ENCODE results near the gene CENPT. TPM values are rescaled to one million over a fixed set of nuclear protein-coding genes. Genes with fewer than 3 reads are reported as not detected.

The CENPT gene
- total and polyA plus RNA-seq, 2 of the 8 experiments (the other 6 are each of a cell fraction or from before 2014, with no cell fraction given) = 42.4 to 53.4 TPM

GRCh38 chr16:67806428-67807147 is 40.9 kb downstream of the CENPT start, which contains the start of the genes RANBP10 and TSNAXIP1 (continued):
- no peak for TF ChIP-seq CHD7 (IDR thresholded peaks at IDR 0.05; ENCODE audit: insufficient replicate concordance, low read length)
- TF ChIP-seq KDM4A (IDR thresholded peaks at IDR 0.05; ENCODE audit: low read depth, low read length, severe bottlenecking) = peak; percentile 74
- peak; percentile 83 for TF ChIP-seq SP1 (IDR thresholded peaks at IDR 0.05; ENCODE audit: low read depth, low read length)
- no peak for TF ChIP-seq SP2 (IDR thresholded peaks at IDR 0.05; ENCODE audit: low read length)
- TF ChIP-seq CBX8 (IDR thresholded peaks at IDR 0.05; ENCODE audit: borderline replicate concordance, low read depth, low read length) = no peak
- peak; percentile 95 for TF ChIP-seq TAF7 (optimal IDR thresholded peaks at IDR 0.05; ENCODE audit: borderline replicate concordance, low read depth, low read length)
- peak; percentile 100 for TF ChIP-seq SIX5 (IDR thresholded peaks at IDR 0.05; ENCODE audit: low read depth, low read length)
- no peak for TF ChIP-seq TCF12 (IDR thresholded peaks at IDR 0.05; ENCODE audit: low read depth, low read length)
- TF ChIP-seq E2F6 (IDR thresholded peaks at IDR 0.05) = no peak
- TF ChIP-seq TEAD4 (IDR thresholded peaks at IDR 0.05; ENCODE audit: low read depth, low read length) = peak; percentile 3; the same call in 1 of the 2 replicates
